HepG2 (cell line): ENCODE results near the gene GATA5. TPM values are rescaled to one million over a fixed set of nuclear protein-coding genes. Genes with fewer than 3 reads are reported as not detected.

Experiments used
- BRF2 ChIP-seq: sonication (generic); formaldehyde crosslinking; IDR thresholded peaks from 2 replicates; pipeline ENCODE4 v1.8.1; 2022; ENCODE audit warnings: mild to moderate bottlenecking, missing genetic modification reagents
- EED ChIP-seq: sonication (generic); formaldehyde crosslinking; IDR thresholded peaks from 2 replicates; pipeline ENCODE4 v1.5.0; 2020; ENCODE audit warnings: mild to moderate bottlenecking, missing genetic modification reagents
- KAT2B ChIP-seq: fragments of 150-350 bp; IDR thresholded peaks from 2 replicates; pipeline ENCODE4 v1.6.1; 2014; ENCODE audit warnings: low read depth, low read length, borderline replicate concordance
- KAT8 ChIP-seq: IDR thresholded peaks from 2 replicates; pipeline ENCODE4 v1.6.1; 2016; ENCODE audit warnings: missing genetic modification reagents, missing compliant biosample characterization
- KDM1A ChIP-seq: IDR thresholded peaks from 2 replicates; pipeline ENCODE4 v1.6.1; 2016; ENCODE audit warnings: missing compliant biosample characterization
- MXI1 ChIP-seq: IDR thresholded peaks from 3 replicates; pipeline ENCODE4 v1.6.1; 2012; ENCODE audit warnings: low read depth, low read length, inconsistent platforms, borderline replicate concordance
- NFIC ChIP-seq: IDR thresholded peaks from 2 replicates; pipeline ENCODE4 v1.6.1; 2012; ENCODE audit warnings: mild to moderate bottlenecking, low read length, inconsistent platforms
- RAD21 ChIP-seq: fragments of 450-650 bp; formaldehyde crosslinking; IDR thresholded peaks from 2 replicates; pipeline ENCODE4 v1.5.0; 2020; ENCODE audit warnings: mild to moderate bottlenecking
- SALL1 ChIP-seq: sonication (generic); formaldehyde crosslinking; IDR thresholded peaks from 2 replicates; pipeline ENCODE4 v1.8.0; 2022; ENCODE audit warnings: mild to moderate bottlenecking, missing genetic modification reagents
- SKIL ChIP-seq: sonication (generic); formaldehyde crosslinking; IDR thresholded peaks from 2 replicates; pipeline ENCODE4 v1.8.0; 2022; ENCODE audit warnings: missing genetic modification reagents, mild to moderate bottlenecking, moderate library complexity, borderline replicate concordance
- SNAPC4 ChIP-seq: sonication (generic); formaldehyde crosslinking; IDR thresholded peaks from 2 replicates; pipeline ENCODE4 v1.4.0; 2020; ENCODE audit warnings: mild to moderate bottlenecking, missing genetic modification reagents
- SOX13 ChIP-seq, 3 experiments: fragments of 450-650 bp in 1 of 3; sonication (generic) in 1 of 3; formaldehyde crosslinking in 1 of 3; IDR thresholded peaks in 2 of 3; conservative IDR thresholded peaks in 1 of 3; 2 replicates each; pipeline versions ENCODE4 v1.5.0 to v1.6.1; 2016 to 2020; ENCODE audit warnings: antibody characterized with exemption in 1 of 3, mild to moderate bottlenecking in 1 of 3, missing compliant biosample characterization in 1 of 3, missing genetic modification reagents in 1 of 3, moderate library complexity in 1 of 3
- THAP11 ChIP-seq: IDR thresholded peaks from 2 replicates; pipeline ENCODE4 v1.6.1; 2016; ENCODE audit warnings: missing biosample characterization, missing genetic modification reagents
- TIGD3 ChIP-seq: sonication (generic); formaldehyde crosslinking; IDR thresholded peaks from 2 replicates; pipeline ENCODE4 v1.5.1; 2020; ENCODE audit warnings: mild to moderate bottlenecking, missing genetic modification reagents, borderline replicate concordance
- ZNF256 ChIP-seq: sonication (generic); formaldehyde crosslinking; conservative IDR thresholded peaks from 2 replicates; pipeline ENCODE4 v1.4.0; 2020; ENCODE audit warnings: missing genetic modification reagents
- ZNF431 ChIP-seq: sonication (generic); formaldehyde crosslinking; IDR thresholded peaks from 2 replicates; pipeline ENCODE4 v1.9.0; 2022; ENCODE audit warnings: missing genetic modification reagents, low read depth, mild to moderate bottlenecking, borderline replicate concordance
- ZNF546 ChIP-seq: sonication (generic); formaldehyde crosslinking; conservative IDR thresholded peaks from 2 replicates; pipeline ENCODE4 v1.8.1; 2023; ENCODE audit warnings: mild to moderate bottlenecking, missing genetic modification reagents
- ZNF570 ChIP-seq: sonication (generic); formaldehyde crosslinking; IDR thresholded peaks from 2 replicates; pipeline ENCODE4 v1.4.0; 2020; ENCODE audit warnings: mild to moderate bottlenecking, missing genetic modification reagents, borderline replicate concordance
- ZNF780A ChIP-seq: sonication (generic); formaldehyde crosslinking; IDR thresholded peaks from 2 replicates; pipeline ENCODE4 v1.8.0; 2022; ENCODE audit warnings: mild to moderate bottlenecking, missing genetic modification reagents, moderate library complexity
- polyA plus RNA-seq, 8 experiments: library from polyadenylated mRNA; depleted of rRNA in 3 of 8; stranded (reverse) in 7 of 8; unstranded in 1 of 8; fragments of >200 nt; fragmentation: Illumina TruSeq in 4 of 8; extraction: Trizol in 4 of 8; gene quantifications; 2 replicates each; pipeline versions ENCODE4 v1.2.1 to v1.2.3, GENCODE V29; 2011 to 2016; ENCODE audit warnings: low read depth in 4 of 8, missing spikeins in 1 of 8, mixed read lengths in 1 of 8; ENCODE audit not compliant: insufficient read depth in 1 of 8
- total RNA-seq, 5 experiments: library from RNA; depleted of rRNA; stranded (reverse); fragments of >200 nt; fragmentation: Illumina TruSeq; extraction: Trizol; gene quantifications; 2 replicates each; pipeline ENCODE4 v1.2.3, GENCODE V29; 2016; ENCODE audit warnings: low read depth in 1 of 5

GATA5 gene
- total and polyA plus RNA-seq, 2 of the 13 experiments (the other 11 are each of a cell fraction or from before 2014, with no cell fraction given) = 0.12 to 0.20 TPM

- TF ChIP-seq NFIC (no peak), THAP11 (CRISPR knock-in tag) (0 out of 2 replicates have a peak, but pooled peaks have one; percentile 16), SOX13 (IDR thresholded peaks at IDR 0.05) (no peak), SOX13 (CRISPR knock-in tag; conservative IDR thresholded peaks at IDR 0.05 in 1 of 2, IDR thresholded peaks at IDR 0.05 in 1 of 2) (peak in 1 of 2 experiments; percentile 66; a peak in 2 of 4 replicates), BRF2 (CRISPR knock-in tag) (no peak), SNAPC4 (CRISPR knock-in tag) (no peak), ZNF431 (CRISPR knock-in tag) (no peak), KDM1A (CRISPR knock-in tag) (no peak), ZNF780A (CRISPR knock-in tag) (no peak), ZNF256 (no peak), ZNF546 (CRISPR knock-in tag) (no peak), RAD21 (CRISPR knock-in tag) (no peak), MXI1 (no peak), ZNF570 (CRISPR knock-in tag) (no peak), EED (CRISPR knock-in tag) (no peak), KAT8 (no peak), KAT2B (no peak), SALL1 (peak; percentile 43; the same call in 1 of the 2 replicates), TIGD3 (CRISPR knock-in tag) (no peak), SKIL (CRISPR knock-in tag) (peak; percentile 50; the same call in 1 of the 2 replicates)
These were observed 12.0 kb upstream of the GATA5 start (continued) for GRCh38 chr20:62487561-62488354.
